PC-9 (cell line): Measurements from ENCODE around the gene KCNH6.

Experiments
- CTCF ChIP-seq: fragments of 200-600 bp; sonication (generic); conservative IDR thresholded peaks from 2 replicates; pipeline ENCODE4 v1.6.1; 2017; ENCODE audit warnings: mixed run types, antibody characterized with exemption, mild to moderate bottlenecking, moderate library complexity
- EZH2 ChIP-seq: fragments of 200-600 bp; sonication (generic); IDR thresholded peaks from 2 replicates; pipeline ENCODE4 v1.8.0; 2017; ENCODE audit warnings: antibody characterized with exemption, low read depth

GRCh38 chr17:63505341-63505740 is 17.8 kb upstream of the KCNH6 start:
- TF ChIP-seq CTCF: no peak
- no peak for TF ChIP-seq EZH2
